Activated T-cell treated with anti-CD3 and anti-CD28 coated beads for 4 hours (primary cell): Measurements from ENCODE around the gene IFI27L1.

ENCODE experiments used
- DNase-seq: peaks from one replicate; pipeline ENCODE4 v3.0.0-alpha.2; 2020

IFI27L1 gene

DNA sequence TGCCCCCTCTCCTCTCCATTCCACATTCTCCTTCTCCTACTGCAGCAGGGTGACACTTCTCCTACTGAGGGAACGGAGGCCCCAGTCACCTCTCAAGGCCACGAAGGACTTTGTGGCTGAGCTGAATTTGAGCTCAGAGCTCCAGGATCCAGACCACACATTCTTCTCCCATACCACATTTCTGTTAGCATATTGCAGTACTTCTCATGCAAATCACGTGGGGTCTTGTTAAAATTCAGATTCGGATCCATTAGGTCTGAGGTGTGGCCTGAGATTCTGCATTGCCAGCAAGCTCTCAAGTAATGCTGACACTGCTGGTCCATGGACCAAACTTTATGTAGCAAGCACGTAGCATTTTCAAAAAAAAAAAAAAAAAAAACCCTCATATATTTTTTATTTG lies 57.9 kb downstream of the IFI27L1 start:
- DNase-seq: no peak

- no peak for DNase-seq
These were observed 58.3 kb downstream of the IFI27L1 start for GRCh38 chr14:94139421-94139820.

DNA sequence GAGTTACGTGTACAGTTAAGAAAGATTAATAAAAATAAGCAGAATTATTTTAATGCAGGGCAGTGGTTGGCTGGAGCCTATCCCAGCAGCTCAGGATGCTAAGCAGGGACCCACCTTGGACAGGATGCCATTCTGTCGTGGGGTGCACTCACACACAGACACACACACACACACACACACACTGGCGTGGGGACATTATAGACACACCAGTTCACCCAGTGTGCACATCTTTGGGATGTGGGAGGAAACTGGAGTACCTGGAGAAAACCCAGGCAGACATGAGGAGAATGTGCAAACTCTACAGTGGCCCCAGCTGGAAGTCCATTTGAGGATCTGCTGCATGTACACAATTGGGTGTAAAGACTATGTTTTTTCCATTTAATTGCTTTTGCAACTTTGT lies 61.1 kb downstream of the IFI27L1 start:
- no peak for DNase-seq

GRCh38 chr14:94142836-94143235 lies 61.7 kb downstream of the IFI27L1 start:
- no peak for DNase-seq

DNA sequence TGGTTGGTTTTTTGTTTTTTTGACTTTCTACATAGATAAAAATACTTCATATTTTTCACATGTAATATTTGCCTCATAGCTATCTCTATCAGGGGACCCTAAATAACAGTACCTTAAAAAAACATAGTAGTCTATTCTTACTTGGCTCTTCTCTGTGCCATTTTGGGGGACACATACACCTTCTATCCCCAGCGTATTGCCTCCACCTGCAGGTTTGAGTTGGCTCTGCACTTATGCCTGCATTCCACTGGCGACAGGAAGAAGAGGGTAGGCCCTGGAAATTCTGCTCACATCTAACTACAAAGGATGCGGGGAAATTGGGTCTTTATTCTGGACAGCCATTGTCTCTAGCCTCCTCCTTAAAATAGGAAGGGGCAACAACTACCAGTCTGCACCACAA lies 62.1 kb downstream of the IFI27L1 start:
- DNase-seq: no peak

GRCh38 chr14:94143711-94144110 lies 62.6 kb downstream of the IFI27L1 start:
- DNase-seq: no peak

DNA sequence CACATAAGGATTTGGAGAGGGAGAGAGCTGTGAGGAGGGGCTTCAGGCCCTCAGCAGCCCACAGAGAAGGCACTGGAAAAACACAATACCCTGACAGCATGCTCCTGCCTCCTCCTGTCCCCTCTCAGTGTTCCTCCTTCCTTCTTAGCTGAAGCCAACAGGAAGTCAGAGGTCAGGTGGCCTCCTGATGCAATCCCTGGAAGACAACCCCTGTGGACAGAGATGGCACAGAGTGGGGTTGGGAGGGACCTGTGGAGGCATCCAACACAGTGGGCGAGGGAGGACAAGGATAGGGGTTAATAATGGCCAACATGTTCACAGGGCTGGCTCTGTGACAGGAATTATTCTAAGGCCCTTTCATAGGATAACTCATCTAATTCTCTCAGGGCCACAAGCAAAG lies 63.7 kb downstream of the IFI27L1 start:
- no peak for DNase-seq

GRCh38 chr14:94145902-94146527 lies 64.9 kb downstream of the IFI27L1 start:
- no peak for DNase-seq
